GM19025 (cell line): ENCODE measurements around the gene PCOLCE2.
"Not testable (repeated sequence)": the region's sequence is repeated elsewhere in the genome, so short reads cannot be mapped to it uniquely, and the experiment has no call there.

Experiments
- ATAC-seq: cut with Tn5 transposase; IDR thresholded peaks from one replicate; pipeline ENCODE4 v1.9.1; 2021; ENCODE audit warnings: mild to moderate bottlenecking, low read depth, moderate library complexity; ENCODE audit not compliant: unreplicated experiment

The PCOLCE2 gene

GRCh38 chr3:142902356-142902755 lies 13.5 kb upstream of the PCOLCE2 start:
- ATAC-seq = no peak

DNA sequence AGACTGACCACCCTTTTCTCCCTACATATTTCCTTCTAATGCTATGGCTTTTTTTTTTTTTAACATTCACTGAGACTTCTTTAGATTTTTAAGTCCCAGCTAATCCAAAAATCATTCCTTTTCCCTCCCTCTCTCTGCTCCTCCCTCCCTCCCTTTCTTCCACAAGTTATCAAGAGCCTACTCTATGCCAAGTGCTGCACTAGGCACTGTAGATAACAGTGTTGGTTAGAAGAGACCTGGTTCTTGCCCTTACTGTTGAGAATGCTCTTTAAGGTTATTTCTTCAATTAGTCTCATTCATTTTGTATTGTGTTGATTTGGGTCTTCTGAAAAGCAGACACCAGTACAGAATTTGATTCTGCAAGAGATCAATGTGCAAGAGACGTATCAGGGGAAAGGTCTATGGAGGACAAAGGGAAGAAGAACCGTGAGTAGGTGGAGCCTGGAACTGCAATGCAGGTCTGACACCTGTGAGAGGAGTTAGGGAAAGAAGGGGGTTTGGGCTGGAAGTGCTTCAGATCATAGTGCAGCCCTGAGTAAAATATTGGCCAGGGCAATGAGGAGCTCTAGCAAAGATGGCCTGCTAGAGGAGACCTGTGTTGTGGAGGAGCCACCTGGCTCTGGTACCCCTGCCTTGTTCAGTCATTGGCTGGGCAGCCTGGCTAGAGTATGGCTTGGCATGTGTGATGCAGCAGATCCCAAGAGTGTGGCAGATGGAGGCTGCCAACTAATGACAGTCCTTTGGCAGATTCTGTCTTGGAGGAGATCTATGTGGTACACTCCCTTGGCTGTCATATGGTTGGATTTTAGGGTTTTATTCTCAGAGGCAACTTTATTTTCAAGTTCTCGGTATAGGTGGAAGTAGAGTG lies 9.7 kb upstream of the PCOLCE2 start:
- ATAC-seq = no peak

GRCh38 chr3:142897807-142898206 lies 8.9 kb upstream of the PCOLCE2 start:
- ATAC-seq = no peak

DNA sequence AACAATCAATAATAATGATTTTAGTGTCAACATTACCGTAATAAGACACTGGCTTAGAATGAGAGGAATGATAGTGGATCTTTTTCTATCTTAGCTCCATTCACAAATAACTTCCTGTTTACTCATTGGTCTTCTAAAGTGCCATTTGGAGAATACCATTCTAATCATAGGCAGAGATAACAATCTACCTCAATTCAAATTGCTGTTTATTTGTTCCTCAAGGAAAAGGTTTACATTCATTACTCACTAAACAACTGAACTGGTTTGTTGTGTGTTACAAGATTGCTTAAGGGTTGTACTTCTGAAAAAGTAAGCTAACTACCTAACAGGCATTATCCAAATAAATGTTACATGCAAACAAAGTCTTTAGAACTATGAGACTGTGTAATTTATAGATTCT lies 8.1 kb upstream of the PCOLCE2 start:
- no peak for ATAC-seq

DNA sequence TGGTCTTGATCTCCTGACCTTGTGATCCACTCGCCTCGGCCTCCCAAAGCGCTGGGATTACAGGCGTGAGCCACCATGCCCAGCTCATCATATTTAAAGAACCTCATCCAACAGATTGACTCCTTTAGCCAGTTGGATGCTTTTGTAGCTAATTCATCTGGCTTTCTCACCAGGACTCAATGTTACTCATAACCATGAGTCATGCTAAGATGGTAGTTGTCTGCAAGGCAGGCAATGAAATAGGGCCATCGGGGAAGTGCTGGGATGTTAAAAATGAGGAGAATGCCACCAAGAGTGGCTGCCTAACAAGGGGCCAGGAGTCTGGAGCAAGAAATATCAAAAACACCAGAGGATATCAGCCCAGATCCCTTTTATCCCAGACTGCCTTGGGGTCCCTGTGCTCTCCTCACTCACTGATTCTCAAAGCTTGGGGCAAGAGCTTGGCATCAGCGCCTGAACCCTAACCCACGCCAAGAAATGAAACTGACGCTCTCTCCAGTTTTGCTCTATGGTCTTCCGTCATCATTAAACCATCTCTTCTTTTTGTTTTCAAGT lies 7.4 kb upstream of the PCOLCE2 start:
- ATAC-seq = no peak

DNA sequence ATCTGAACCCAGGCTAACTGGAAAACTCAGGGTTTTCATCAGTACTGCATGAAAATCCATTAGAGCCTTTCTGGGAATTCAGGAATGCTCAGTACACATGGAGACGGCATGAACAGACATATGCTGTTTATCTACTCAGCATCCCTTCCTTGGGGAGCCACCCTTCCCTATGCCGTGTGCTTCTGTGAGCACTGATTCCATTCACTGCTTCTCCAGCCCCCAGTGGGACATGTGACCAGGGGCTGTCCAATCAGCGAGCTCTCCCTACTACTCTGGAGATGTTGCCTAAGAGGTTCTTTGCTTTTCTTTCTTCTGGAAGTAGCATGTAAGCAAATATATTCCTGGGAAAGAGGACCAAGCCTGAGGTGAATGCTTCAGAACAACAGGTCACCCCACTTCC lies 5.6 kb upstream of the PCOLCE2 start:
- no peak for ATAC-seq

GRCh38 chr3:142892714-142893113 lies 3.8 kb upstream of the PCOLCE2 start:
- ATAC-seq = no peak

DNA sequence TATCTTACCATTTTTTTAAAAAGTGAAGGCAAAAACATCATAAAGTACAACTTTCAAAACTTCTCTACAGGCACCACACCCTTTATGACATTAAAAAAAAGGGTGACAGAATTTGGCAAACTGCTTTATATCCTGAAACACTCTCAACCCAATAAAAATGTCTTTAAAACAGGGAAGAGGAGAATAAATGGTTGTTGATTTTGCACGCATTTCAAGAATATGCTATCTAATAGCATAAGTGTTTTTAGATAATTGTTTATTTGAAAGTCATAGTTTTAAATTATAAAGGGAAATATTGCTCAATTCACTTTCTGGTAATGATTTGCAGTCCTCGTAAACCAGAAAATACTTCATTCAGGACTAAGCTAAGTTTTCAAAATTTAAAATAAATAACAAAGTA lies 1.7 kb upstream of the PCOLCE2 start:
- no peak for ATAC-seq

- ATAC-seq = no peak
Measured at GRCh38 chr3:142889212-142890014, 530 bp upstream of the PCOLCE2 start.

- ATAC-seq = no peak
Measured at GRCh38 chr3:142888099-142888480, 793 bp downstream of the PCOLCE2 start.

- ATAC-seq = no peak
Measured at GRCh38 chr3:142886940-142887339, 1.9 kb downstream of the PCOLCE2 start.

DNA sequence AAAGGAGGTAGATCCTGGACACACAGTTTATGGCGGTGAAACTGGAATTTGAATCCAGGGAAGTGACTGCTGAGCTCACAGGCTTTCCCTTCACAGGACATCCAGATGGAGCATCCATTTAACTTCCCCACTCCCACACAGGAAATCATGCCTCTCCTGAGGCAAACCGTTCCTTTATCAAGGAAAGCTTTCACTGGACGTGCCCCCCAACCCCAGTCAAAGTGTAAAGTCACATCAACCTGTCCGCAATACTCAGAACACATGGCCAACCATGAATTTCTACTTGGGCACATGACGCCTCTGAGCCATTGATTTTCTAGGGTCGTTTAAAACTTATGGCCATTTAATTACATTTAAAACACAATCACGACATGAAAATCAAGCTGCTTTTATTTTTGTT lies 2.9 kb downstream of the PCOLCE2 start:
- no peak for ATAC-seq

DNA sequence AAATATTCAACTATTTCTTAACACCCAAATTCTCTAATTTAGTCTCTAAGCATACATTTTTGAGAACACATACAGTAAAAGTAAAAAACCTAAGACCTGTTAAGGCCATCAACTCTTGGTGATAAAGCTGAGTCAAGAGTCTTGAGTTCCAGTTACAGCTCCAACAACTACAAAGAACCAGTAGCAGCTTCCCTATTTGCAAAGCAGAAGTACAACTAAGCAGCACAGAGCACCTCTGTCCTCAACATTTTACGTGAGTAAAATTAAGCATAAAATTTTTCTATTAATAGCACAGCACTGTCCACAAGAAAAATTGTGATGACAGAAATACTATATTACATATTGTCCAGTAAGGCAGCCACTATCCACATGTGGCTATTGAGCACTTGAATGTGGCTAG lies 4.4 kb downstream of the PCOLCE2 start:
- no peak for ATAC-seq

DNA sequence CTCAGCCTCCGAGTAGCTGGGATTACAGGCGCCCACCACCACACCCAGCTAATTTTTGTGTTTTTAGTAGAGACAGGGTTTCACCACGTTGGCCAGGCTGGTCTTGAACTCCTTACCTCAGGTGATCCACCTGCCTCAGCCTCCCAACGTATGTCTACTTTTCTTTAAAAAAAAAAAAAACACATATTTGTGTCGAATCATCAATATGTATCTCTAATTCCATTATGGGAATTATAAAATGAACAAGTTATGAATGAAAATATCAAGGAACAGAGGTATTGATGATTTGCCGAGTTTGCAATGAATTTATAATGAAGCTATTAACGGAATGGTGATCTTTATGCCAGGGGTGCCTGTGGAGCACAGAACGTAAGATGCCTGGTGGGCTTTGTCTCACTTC lies 5.3 kb downstream of the PCOLCE2 start:
- not testable (repeated sequence) for ATAC-seq

DNA sequence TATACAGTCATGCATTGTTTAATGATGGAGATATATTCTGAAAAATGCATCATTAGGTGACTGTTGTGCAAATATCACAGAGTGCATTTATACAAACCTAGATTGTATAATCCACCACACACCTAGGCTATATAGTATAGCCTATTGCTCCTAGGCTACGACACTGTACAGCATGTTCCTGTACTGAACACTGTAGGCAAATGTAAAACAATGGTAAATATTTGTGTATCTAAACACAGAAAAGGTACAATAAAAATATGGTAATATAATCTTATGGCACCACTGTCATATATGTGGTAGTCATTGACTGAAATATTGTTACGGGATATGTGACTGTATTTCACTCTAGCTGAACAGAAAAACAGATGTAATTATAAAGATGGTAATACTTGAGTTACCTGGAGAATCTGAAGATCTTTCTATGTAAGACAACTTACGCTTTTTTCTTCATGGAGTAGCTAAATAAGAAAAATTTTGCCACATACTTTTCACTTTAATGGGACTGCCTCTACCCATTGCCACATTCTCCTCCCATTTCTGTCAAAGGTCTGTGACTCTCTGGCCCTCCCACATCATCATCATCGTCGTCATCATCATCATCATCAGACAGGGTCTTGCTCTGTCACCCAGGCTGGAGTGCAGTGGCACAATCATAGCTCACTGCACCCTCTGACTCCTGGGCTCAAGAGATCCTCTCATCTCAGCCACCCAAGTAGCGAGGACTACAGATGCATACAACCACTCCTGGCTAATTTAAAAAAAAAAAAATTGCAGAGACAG lies 7.2 kb downstream of the PCOLCE2 start:
- no peak for ATAC-seq

- no peak for ATAC-seq
Measured at GRCh38 chr3:142878649-142879300, 10.1 kb downstream of the PCOLCE2 start.

DNA sequence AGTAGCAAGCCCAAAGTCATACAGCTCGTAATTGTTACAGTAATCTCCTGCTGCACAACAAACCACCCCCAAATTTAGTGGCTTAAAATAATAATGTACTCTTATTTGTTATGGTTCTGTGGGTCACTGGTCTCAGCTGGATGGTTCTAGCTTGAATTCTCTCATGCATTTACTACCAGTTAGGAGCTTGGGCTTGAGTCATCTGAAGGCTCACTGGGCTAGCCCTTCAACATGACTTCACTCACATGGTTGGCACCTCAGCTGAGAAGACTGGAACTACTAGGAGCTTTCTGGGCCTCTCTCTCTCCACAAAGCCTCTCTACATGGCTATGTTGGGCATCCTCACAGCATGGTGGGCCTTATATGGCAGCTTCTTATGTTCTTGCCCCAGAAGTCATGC lies 12.5 kb downstream of the PCOLCE2 start:
- ATAC-seq = no peak

DNA sequence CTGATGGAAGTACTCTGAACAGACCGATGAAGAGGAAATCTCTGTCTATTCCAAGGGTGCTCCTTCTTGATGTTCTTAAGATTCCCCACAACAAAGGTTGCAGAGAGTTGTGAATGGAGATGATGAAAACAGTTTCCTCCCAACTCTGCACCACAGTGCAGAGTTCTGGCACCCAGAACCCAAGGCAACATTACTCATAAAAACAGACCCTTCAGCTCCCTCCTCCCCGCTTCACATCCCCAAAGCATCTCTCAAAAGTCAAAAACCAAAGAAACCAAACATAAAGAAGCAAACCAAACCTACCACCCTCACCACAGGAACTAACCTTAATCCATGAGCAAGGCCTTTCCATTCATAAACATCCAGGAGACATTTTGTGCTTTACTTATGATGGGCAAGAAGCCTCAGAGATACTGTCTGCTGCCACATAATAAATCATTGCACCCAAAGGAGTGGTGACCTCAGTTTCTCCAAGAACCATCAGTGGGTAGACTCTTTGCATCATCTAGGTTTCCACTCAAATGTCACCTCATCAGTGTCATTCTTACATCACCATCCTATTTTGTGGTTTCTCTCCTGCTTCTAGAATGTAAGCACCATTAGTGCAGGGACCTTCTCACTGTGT lies 13.2 kb downstream of the PCOLCE2 start:
- ATAC-seq = no peak

DNA sequence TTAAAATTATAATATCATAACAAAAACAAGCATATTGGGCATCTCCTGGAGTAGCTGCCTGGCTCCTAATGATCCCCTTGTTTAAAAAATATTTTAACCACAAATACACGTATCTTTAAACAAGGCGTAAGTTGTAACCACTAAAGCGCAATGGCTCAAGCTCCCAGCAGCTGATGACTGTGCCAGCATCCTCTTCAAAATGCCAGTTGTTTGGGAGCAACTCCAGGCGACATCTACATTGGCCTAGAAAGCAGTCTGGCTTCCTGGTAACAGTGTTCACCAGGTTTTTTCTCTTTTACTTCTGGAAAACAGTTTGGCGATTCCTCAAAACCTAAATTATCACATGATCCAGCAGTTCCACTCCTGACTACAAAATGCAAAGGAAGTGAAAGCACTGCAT lies 13.8 kb downstream of the PCOLCE2 start:
- ATAC-seq = no peak

DNA sequence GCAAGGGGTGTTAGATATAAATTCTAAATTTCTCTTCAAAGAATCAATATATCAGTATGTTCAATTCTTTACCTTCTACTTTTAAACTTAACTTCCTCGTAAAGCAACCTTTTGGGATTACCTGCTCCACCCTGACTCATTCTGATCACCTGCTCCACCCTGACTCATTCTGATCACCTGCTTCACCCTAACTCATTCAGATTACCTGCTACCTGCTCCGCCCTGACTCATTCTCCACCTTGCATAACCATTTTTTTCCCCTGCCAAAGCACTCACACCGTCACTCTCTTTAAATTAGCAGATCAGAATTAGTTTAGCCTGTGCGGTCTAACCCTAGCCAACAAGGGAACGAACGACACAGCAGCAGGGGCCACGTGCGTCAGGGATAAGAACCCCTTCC lies 20.5 kb downstream of the PCOLCE2 start:
- not testable (repeated sequence) for ATAC-seq
